GM19455 (cell line): ENCODE measurements around the gene ANKRD11.
"Not testable (repeated sequence)": the region's sequence is repeated elsewhere in the genome, so short reads cannot be mapped to it uniquely, and the experiment has no call there.

Experiments used
- ATAC-seq: cut with Tn5 transposase; IDR thresholded peaks from one replicate; pipeline ENCODE4 v1.9.1; 2021; ENCODE audit not compliant: unreplicated experiment

Gene ANKRD11

DNA sequence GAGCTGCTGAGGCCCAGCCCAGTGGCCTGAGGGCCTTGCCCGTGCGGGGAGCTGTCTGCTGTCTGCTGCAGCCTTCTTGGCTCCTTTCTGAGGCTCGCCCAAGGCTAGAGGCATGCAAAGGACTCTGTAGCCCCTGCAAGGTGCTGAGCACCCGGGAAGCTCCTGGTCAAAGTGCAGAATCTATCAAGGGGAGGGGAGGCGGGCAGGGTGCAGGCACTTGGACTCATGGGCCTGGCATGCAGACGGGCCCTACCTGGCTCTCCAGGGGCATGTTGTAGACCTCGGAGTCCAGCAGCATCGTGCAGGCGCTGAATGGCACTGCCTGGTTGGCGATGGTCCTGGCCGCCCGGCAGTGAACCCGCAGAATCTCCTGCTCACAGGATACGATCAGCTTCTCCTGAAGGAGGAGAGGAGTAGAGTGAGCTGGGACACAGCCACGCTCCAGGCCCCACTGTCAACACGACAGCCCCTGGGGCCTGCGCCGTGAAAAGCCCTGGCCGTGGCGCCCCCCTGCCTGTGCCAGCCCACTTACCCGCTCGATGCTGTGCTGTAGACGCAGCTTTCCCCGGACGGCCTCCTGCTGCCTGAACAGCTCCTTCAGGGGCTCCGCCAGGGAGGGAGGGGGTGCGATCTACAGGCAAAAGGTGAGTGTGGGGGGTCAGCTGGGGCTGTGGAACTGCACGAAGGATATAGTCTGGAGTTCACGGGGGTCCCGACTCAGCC is 215.6 kb downstream of the ANKRD11 start:
- ATAC-seq, result no peak

DNA sequence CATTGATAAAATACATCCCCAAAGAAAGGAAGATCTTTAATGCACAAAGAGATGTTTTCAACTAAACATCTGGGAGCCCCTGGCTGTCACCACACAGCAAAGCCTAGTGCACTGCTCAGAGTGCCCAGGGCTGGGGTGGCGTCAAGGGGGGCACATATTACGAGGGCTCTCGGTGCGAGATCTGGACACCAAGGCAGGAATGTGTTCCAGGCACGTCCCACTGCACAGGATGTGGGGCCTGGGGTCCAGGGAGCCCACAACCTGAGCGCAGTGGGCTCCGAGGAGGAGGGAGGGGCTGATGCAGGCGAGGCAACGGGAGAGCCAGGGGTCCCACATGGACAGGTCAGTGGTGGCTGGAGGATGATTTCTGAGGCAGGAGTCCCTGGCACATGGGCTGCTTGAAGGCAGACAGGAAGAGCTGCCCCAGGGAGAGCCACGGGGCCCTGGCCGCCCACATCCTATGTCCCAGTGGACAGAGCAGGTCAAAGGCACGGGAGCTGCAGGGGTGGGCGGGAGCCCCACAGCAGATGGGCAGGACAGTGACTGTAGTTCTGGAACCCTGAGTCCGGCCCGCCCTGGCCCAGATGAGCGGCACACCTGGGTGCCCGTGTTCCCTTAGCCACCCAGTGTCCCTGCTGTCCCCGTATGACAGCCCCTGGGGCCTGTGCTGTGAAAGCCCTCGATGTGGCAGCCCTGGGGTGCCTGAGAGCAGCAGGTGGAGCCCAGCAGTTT is 216.5 kb downstream of the ANKRD11 start:
- no peak for ATAC-seq

DNA sequence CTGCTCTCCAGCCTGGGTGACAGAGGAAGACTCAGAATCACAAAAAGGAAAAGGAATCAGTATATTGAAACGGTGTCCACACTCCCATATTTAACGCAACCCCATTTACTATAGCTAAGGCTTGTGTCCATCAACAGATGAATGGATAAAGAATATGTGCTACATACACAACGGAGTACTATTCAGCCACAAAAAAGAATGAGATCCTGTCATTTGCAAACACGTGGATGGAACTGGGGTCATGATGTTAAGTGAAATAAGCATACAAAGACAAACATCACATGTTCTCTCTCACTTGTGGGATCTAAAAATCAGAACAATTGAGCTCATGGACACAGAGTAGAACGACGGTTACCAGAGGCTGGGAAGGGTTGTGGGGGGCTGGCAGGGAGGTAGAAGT is 217.7 kb downstream of the ANKRD11 start:
- no peak for ATAC-seq

DNA sequence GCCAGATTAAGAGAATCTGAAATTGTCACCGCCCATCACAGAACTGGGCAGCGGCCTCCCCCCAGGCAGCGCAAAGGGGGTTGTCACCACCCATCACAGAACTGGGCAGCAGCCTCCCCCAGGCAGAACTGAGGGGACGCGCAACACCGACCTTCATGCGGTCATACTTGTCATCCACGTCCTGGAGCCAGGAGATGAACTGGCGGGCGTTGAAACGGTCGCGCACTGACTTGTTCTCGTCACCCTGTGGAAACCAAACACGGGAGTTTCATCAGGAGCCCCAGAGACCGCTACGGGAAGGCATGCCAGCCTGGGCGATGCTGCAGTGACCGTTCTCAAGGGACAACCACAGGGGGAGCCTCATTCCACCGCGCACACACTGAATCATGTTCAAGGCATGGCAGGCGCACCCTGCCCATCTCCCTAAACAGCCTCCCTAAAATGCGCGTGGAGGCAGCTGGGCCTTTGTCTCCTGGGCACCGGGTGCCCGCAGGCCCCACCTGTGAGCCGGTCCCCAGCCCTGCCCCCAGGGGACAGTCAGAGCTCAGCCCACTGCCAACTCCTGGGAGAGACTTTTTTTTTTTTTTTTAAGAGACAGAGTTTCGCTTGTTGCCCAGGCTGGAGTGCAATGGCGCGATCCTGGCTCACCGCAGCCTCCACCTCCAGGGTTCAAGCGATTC is 219.6 kb downstream of the ANKRD11 start:
- ATAC-seq, result no peak

DNA sequence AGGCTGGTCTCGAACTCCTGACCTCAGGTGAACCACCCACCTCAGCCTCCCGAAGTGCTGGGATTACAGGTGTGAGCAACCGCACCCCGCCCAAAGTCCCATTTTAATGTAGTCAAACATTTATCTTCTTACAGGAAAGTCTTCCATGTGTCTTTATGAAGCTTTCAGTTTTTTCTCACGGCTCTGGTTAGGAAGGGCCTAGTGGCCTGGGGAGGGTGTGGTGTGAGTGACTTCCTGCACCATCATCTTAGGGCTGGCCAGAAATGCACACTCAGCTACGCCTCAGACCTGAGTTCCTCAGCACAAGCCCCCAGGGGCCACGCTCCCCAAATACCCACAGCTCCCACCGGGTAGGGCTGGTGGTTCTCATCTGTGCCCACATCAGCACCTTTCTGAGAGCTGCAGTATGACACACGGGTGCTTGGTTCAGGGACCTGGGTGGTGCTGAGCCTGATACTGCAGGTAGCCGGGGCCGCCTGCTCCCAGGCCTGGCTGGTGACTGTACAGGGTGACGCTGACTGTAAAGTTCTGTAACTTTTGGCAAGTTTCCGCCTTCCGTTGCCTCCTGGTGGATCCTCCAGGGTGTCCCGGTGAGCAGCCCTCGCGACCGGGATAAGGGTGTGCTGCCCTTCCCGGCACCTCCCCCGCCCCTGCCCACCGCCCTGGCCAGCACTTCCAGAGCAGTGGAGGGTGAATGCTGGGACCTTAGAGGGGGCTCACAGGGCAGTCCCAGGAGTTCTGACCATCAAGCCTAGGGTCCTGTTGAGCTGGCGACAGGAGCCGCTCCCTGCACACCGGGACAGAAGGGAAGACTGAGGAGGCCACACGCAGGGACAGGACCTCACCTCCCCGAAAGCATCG is 220.3 kb downstream of the ANKRD11 start:
- no peak for ATAC-seq

DNA sequence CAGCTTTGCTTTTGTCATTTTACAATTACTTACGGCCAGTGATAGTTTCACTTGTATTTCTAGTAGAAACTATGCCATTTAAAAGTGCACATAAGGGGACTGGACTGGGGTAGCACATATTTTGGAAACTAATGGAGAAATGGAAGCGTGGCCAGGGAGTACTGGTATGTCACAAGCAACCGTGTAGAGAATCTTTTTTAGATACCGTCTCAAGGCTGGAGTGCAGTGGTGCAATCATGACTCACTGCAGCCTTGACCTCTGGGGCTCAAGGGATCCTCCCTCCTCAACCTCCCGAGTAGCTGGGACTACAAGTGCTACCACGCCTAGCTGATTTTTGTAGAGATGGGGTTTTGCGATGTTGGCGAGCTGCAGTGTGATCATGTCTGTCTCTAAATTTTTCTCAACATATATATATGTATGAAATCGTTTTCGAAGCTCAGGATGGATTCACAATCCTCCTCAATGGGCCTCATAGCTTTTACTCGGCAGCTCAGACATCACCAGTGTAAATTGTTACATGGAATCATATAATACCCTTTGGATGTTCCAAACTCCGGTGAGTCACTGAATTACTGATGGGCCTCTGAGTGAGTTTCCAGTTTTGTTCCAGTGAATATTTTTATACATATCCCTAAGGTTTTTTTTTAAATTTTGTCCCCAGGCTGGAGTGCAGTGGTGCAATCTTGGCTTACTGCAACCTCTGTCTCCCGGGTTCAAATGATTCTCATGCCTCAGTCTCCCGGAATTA is 221.2 kb downstream of the ANKRD11 start:
- no peak for ATAC-seq

DNA sequence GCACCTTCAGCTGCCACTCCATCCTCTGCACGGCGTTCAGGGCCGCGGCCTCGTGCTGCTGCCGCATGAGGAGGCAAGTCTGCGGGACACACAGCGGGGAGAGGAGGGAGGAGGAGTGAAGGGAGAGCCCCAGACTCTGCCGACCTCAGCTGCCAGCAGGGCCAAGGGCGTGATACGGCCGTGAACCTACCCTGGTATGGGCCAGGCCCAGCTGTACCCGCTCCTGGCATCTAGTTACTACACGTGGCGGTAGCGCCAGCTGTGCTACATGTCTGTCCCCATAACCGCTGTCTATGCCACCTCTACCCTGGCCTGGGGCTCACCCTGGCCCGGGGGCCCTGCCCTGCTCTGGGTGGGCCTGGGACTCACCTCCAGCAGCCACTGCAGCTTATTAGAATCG is 221.8 kb downstream of the ANKRD11 start:
- ATAC-seq, result no peak

DNA sequence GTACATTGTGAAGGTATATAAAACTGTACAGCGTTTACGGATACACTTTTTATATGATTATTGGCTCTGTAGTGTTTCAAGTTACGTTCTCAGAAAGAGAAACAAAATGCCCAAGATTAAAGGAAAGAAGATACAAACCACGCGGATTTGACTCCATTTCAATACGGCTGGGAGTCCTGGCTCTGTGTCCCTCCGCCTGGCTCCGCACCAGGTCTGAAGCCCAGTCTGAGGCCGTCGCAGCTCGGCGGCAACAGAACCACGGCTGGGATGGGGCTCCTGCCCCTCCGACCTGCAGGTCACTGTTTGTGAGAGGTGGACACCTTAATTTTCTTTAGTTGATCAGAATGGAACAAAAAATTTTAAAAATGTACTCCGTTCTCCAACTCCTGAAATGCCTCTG is 222.6 kb downstream of the ANKRD11 start:
- not testable (repeated sequence) for ATAC-seq

DNA sequence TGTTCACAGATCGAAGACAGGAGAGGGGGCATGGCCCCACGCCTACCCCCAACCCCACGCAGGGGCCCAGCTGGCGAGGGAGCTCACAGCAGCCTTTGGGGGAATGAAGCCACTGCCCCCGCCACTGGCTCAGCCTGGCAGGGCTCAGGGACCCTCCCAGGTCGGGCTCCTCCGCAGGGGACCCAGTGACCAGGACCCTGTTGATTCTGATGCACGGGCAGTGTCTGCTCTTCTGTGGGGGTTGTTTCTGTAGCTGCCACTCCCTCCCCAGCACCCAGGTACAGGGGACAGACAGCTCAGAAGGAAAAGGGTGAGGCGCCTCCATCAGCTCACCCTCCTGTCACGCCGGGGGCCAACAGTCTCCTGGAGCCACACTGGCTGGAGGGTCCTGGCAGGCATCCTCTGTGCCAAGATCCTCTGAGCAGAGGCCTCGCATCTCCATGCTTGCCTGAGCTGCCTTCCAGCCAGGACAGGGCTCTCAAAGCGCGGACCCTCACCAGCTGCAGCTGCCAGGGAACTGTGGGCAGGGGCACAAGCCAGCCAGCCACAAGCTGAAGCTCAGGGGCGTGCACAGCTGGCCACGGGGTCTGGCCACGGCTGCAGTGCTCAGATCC is 223.7 kb downstream of the ANKRD11 start:
- no peak for ATAC-seq

DNA sequence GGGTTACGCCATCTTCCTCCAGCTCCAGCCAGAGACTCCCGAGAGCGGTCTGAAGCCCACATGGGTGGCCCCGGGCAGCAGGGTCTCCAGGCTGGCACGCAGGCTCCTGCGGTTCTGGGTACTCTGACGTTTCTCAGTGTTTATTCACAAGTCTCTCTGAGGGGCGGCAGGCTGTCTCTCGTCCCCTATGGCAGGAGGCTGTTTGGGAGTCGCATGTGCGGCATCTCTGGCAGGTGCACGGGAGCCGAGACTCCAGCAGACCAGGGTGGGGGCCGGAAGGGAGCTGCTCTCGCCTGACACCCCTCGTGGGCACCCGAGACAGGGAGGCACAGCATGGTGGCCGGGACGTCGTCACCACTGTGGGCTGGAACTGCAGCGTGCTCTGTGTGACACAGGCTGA is 224.7 kb downstream of the ANKRD11 start:
- ATAC-seq, result no peak

DNA sequence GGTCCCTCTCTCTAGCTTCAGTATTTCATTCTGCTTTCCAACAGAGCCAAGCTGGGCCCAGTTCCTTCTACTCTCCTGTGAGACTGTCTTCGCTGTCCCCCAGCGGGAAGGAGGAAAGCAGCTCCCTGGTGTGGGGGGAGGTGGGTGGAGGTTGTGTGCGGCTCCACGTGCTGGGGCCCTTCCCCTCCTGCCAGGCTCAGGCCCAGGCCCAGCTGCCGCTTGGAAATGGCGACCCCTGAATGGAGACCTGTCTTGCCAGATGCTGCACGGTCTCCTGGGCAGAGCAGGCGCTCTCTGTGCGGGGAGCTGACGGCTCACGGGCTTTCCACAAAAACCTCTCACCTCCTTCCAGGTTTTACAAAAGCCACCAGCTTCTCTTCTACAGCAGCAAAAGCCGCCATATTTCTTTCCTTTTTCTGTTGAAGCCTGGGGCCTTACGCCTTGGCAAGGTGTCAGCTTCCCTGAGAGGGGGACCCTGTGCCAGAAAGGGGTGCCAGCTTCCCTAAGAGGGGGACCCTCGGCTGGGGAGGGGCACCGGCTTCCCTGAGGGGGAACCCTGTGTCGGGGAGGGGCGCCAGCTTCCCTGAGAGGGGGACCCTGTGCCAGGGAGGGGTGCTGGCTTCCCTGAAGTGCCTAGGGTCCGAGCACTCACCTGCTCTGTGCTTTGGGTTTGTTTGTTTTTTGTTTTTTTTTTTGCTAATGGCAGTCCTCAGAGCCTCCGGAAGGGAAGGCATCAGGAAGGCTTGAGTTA is 225.4 kb downstream of the ANKRD11 start:
- ATAC-seq, result no peak

DNA sequence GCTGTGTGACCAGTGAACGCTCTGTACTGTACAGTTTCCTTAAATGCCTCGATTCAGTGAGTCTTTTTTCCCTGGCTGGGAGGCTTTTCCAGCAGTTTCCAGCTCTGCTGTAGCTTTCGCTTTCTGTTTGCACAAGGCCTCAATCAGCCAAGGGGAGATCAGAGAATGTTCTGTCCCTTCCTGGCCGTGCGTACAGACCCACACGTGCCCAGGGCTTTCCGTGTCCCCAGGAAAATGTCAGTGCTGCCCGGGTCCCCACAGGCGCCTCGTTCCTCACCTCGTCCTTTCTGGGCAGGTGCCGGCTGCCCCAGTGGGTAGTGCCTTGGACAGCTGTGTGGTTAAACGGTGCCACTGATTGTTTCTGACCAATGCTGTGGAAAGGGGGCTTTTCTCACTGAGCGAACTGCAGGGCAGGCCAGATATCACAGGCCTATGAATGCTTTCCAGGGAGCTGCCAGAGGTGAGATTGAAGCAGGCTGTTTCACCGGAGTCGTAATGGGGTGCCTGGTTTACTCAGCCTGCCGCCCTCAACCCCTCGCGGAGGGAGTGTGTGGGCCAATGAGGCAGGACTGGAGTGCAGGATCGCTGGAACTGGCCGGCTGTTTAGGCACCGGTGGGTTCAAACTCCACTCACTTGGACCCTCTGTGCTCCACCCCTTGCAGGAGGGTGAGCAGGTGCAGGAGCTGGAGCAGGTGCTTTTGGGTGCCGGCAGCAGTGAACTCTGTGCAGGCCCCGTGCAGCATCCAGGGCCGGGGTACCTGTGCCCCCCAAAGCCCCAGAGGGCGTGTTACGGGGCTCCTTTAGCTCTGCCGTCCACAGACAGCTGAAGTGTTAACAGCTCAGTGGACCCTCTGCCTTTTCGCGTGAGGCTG is 228.4 kb downstream of the ANKRD11 start:
- no peak for ATAC-seq

DNA sequence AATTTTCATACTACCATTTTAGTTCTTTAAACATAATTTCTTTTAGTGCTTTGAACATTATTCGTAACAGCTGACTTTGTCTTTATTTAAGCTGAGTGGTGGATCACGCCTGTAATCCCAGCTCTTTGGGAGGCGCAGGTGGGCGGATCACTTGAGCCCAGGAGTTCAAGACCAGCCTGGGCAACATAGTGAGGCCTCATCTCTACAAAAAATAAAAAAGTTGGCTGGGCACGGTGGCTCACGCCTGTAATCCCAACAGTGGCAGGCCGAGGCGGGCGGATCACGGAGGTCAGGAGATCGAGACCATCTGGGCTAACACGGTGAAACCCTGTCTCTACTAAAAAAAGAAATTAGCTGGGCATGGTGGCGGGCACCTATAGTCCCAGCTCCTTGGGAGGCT is 230.5 kb downstream of the ANKRD11 start:
- ATAC-seq, result not testable (repeated sequence)

DNA sequence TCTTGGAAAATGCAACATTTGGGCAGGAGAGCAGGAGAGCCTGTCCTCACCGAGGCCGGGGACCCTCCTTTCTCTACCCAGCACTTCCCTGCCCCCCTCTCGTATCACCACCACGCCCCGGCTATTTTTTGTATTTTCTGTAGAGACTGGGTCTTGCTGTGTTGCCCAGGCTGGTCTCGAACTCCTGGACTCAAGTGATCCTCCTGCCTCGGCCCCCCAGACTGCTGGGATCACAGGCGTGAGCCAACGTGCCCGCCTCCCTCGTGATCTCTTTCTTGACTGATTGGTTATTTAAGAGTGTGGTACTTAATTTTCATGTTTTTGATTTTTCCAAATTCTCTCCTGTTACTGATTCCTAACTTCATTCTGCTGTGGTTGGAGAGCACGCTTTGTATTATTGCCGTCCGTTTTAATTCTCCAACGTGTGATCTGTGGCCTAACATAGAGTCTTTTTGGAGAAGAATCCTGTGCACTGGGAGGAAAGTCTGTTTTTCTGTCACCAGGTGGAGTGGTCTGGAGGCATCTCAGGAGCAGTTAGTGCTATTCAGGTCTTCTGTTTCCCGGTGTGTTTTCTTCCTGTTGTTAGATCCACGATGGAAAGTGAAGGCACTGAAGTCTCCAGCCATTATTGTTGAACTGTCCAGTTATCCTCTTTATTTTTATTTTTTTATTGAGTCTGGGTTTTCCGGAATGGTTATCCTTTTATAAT is 232.4 kb downstream of the ANKRD11 start:
- no peak for ATAC-seq

DNA sequence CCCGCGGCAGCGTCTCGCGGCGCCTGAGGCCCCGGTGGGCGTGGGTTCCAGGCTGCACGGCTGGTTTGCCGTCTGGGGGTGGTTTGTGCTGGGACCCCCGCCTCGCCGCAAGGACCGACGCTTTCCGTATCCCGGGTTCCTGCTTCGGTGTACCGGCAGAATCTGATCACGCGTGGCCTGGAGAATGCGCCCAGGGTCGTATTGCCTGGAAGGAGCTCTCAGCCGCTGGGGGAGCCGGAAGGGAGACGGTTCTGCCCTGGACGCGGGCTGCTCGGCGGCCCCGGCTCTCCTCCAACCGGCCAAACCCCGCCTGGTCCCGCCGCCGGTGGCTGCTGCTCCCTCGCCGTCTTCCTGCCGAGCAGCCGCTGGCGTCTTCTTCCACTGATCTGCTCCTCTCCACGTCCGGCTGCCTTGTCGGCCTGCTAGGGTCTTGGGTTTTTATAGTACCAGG is 233.1 kb downstream of the ANKRD11 start:
- ATAC-seq, result no peak

DNA sequence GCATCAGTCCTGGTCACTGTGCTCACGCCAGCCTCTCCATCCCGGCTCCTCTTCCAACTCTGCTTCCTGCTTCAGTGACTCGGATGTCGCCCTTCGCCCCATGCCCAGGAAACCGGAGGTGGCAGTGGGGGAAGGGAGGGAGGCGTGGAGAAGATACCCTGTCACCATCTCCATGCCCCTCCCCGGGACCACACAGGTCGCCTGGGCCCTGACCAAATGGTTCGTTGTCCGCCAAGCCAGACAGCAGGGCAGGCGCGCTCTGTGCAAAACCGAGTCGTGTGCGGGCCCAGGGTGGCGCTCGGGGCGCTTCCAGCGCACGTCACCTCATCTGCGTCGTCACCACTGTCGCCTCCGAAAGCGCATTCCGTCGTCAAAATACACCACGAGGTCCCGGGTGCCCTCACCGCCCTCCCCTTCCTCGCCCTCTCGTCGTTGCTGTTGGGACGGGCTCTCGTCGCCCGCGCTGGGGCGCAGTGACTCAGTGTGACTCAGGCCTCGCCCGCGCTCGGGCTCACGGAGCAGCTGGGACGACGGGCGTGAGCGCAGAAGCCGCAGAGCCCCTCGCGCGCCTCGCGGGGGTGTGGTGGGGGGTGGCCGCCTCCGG is 233.6 kb downstream of the ANKRD11 start:
- no peak for ATAC-seq
